Subcutaneous adipose tissue (tissue), 4 donors: ENCODE measurements around the gene MCUR1. TPM values are rescaled to one million over a fixed set of nuclear protein-coding genes. Genes with fewer than 3 reads are reported as not detected.

Source experiments
- total RNA-seq, 4 donors: library from RNA; depleted of rRNA; stranded (reverse); fragments of >200 nt; gene quantifications; one replicate each; pipeline ENCODE4 v1.1.0, GENCODE V29; 2016
- TF ChIP-seq, protein P1 (sequence below): fragments of 450-650 bp; IDR thresholded peaks from one replicate; pipeline ENCODE4 v1.5.1; 2016; ENCODE audit warnings: low read depth, mild to moderate bottlenecking, control low read depth, antibody characterized with exemption, moderate library complexity

MCUR1 gene
- total RNA-seq, 4 donors from 2014 or later, result 10.5 to 19.2 (median 17.1) TPM

DNA sequence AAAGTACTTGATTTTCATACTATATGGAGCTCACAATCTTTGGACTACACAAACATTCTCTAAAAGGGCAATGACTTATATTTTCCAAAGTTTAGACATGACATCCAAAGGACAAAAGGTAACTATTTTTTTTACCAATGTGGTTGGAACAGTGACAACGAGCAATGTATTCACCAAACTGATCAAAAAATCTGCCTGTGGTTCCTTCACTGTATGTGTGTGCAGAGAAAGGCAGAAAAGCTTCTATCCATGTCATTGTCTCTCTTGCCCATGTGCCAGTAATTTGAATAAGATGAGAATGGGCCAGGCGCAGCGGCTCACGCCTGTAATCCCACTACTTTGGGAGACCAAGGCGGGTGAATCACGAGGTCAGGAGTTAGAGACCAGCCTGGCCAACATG lies 25.5 kb downstream of the MCUR1 start:
- TF ChIP-seq, protein P1, sequence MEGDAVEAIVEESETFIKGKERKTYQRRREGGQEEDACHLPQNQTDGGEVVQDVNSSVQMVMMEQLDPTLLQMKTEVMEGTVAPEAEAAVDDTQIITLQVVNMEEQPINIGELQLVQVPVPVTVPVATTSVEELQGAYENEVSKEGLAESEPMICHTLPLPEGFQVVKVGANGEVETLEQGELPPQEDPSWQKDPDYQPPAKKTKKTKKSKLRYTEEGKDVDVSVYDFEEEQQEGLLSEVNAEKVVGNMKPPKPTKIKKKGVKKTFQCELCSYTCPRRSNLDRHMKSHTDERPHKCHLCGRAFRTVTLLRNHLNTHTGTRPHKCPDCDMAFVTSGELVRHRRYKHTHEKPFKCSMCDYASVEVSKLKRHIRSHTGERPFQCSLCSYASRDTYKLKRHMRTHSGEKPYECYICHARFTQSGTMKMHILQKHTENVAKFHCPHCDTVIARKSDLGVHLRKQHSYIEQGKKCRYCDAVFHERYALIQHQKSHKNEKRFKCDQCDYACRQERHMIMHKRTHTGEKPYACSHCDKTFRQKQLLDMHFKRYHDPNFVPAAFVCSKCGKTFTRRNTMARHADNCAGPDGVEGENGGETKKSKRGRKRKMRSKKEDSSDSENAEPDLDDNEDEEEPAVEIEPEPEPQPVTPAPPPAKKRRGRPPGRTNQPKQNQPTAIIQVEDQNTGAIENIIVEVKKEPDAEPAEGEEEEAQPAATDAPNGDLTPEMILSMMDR, result no peak

DNA sequence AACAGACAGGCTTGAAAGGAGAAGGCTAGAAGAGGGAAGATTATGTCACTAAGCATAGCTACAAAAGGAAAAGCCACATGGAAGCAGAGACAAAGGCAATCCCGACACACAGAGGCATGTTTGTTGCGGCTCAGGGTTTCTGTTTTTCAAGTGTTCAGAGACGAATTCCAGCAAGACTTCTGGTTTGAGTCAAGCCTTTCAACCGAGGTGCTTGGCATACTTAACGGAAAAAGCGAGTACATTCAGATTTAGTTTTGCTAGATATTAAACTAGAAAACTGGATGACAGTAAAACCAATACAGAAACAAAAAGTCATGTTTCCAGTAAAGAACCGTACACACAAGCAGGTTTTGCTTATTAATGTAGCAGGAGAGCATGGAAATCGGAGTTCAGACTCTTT lies 27.2 kb downstream of the MCUR1 start:
- TF ChIP-seq, protein P1, result no peak

DNA sequence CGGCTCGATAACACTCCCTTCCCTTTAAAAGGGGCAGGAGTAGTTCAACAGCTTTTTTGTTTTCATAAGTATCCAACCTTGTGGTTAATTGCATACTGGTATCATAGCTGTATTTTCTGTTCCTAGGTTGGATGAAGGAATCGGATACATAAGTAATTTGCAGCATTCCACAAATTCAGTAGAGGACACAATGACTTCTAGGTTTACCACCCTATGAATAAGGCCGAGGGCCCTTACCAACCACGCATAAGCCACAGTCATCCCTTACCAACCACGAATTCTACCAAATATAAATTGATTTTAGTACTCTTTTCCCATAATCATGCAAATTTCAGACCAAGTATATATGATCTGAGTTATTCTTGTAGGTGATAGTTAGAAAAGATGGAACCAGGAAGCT lies 36.3 kb downstream of the MCUR1 start:
- TF ChIP-seq, protein P1, result no peak

- TF ChIP-seq, protein P1, result no peak
Measured at GRCh38 chr6:13776602-13777001, 37.8 kb downstream of the MCUR1 start.

GRCh38 chr6:13769655-13770053 lies 44.7 kb downstream of the MCUR1 start:
- TF ChIP-seq, protein P1, result no peak

DNA sequence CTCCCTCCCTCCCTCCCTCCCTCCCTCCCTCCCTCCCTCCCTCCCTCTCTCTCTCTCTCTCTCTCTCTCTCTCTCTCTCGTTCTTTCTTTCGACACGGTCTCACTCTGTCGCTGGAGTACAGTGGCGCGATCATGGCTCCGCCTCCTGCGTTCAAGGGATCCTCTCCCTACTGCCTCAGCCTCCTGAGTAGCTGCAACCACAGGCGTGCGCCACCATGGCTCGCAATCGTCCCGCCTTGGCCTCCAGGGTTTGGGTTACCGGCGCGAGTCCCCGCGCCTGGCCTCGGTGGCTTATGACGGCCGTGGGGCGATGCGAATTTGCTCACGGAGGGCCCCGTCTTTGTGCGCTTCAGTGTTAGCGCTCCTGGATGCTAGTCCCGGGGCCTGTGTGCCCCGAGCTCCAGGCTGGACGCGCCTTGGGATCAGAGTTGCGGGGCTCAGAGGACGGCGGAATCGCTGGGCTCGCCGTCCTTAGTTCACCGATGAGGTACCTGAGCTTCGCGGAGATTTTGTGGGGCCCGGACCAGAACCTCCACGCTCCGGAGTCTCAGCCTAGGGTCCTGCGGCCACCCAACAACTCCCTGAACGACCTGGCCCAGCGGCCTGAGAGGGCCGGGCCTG lies 45.2 kb downstream of the MCUR1 start:
- TF ChIP-seq, protein P1, result no peak

DNA sequence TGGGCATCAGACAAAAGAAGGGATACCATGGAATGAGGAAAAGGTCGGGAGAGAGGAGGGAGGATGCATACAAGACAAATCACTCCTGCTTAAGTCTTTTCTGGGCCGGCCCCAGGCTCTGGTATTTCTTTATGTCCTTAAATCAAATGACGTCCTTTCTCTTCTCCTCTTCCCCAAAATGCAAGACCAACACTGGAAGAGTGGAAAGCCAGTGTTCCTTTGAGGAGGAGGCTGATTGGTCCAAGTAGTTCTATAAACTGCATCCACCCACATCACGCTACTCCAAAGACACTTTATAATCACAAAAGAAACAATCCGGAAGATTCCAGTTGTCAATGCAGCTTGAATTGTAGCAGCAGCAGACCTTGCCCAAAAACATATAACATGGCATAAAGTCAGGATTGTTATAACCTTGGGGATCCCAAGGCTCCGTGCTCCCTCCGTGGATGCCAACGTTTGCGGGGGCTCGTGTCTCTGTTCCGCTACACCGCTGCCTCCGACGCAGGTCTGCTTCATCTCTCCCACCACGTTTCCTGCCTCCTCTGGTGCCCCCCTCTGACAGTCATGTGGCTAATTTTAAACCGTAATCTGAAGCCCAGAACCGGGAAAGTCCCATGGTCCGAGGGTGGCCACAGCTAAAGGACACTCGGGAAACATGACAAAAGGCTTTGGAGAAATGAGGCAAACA lies 47.1 kb downstream of the MCUR1 start:
- TF ChIP-seq, protein P1, result no peak
